ENCODE measurements around the gene PPOX.

PPOX gene

DNA sequence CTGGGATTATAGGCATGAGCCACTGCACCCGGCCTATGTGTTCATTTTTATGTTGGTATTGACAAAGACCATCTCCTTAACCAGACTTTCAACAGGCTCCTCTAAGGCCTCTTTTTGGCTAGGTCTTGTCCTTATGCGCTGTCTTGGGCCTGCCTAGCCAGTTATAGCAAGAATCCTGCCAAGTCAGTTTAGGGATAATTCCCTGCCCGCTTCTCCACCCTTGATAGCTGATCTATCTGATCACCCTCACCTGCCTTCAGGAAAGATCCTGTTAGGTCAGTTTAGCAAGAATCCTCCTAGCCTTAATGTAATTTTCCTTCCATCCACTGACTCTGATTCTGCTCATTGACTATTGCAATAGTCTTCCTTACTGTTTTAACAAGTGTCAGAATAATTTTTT, 13.5 kb downstream of the PPOX start:
- Histone ChIP-seq H3K9me3 (ENCODE audit: insufficient read depth, low read depth, low read length) (no peaks in the 10 kb centered on the region), H3K9ac (ENCODE audit: low read depth, low read length) (no peak overlapping the region), H3K36me3 (ENCODE audit: insufficient read depth, low read depth, low read length) (peaks cover 10% of the 10 kb centered on the region), H3K4me3 (ENCODE audit: low read length) (no peak overlapping the region), H3K4me1 (ENCODE audit: insufficient read depth, low read length) (peaks cover 6% of the 10 kb centered on the region; the same call in 1 of the 2 replicates), H3K27ac (ENCODE audit: low read length) (no peak overlapping the region), H3K27me3 (ENCODE audit: insufficient read depth, low read length) (no peaks in the 10 kb centered on the region)

GRCh38 chr1:161180639-161181038, 14.4 kb downstream of the PPOX start:
- no peak overlapping the region for H3K4me3 ChIP-seq (ENCODE audit: low read length)
- peaks cover 6% of the 10 kb centered on the region; the same call in 1 of the 2 replicates for H3K4me1 ChIP-seq (ENCODE audit: insufficient read depth, low read length)
- H3K27me3 ChIP-seq (ENCODE audit: insufficient read depth, low read length) = no peaks in the 10 kb centered on the region
- H3K27ac ChIP-seq (ENCODE audit: low read length) = no peak overlapping the region
- H3K9me3 ChIP-seq (ENCODE audit: insufficient read depth, low read depth, low read length) = no peaks in the 10 kb centered on the region
- peaks cover under 1% of the 10 kb centered on the region; the same call in 1 of the 2 replicates for H3K36me3 ChIP-seq (ENCODE audit: insufficient read depth, low read depth, low read length)
- H3K9ac ChIP-seq (ENCODE audit: low read depth, low read length) = no peak overlapping the region

GRCh38 chr1:161182214-161182613, 16.0 kb downstream of the PPOX start:
- no peaks in the 10 kb centered on the region for H3K27me3 ChIP-seq (ENCODE audit: insufficient read depth, low read length)
- H3K9ac ChIP-seq (ENCODE audit: low read depth, low read length) = no peak overlapping the region
- H3K4me3 ChIP-seq (ENCODE audit: low read length) = no peak overlapping the region
- H3K9me3 ChIP-seq (ENCODE audit: insufficient read depth, low read depth, low read length) = no peaks in the 10 kb centered on the region
- no peaks in the 10 kb centered on the region for H3K36me3 ChIP-seq (ENCODE audit: insufficient read depth, low read depth, low read length)
- peaks cover 6% of the 10 kb centered on the region; the same call in 1 of the 2 replicates for H3K4me1 ChIP-seq (ENCODE audit: insufficient read depth, low read length)
- H3K27ac ChIP-seq (ENCODE audit: low read length) = no peak overlapping the region

- H3K27ac ChIP-seq (ENCODE audit: low read length) = no peak overlapping the region
- no peaks in the 10 kb centered on the region for H3K36me3 ChIP-seq (ENCODE audit: insufficient read depth, low read depth, low read length)
- H3K9me3 ChIP-seq (ENCODE audit: insufficient read depth, low read depth, low read length) = no peaks in the 10 kb centered on the region
- no peaks in the 10 kb centered on the region for H3K27me3 ChIP-seq (ENCODE audit: insufficient read depth, low read length)
- no peak overlapping the region for H3K9ac ChIP-seq (ENCODE audit: low read depth, low read length)
- H3K4me3 ChIP-seq (ENCODE audit: low read length) = no peak overlapping the region
- H3K4me1 ChIP-seq (ENCODE audit: insufficient read depth, low read length) = no peaks in the 10 kb centered on the region
Observed at GRCh38 chr1:161185282-161185682, 19.1 kb downstream of the PPOX start.

- Histone ChIP-seq H3K4me3 (ENCODE audit: low read length) (no peak overlapping the region), H3K36me3 (ENCODE audit: insufficient read depth, low read depth, low read length) (no peaks in the 10 kb centered on the region), H3K27ac (ENCODE audit: low read length) (no peak overlapping the region), H3K4me1 (ENCODE audit: insufficient read depth, low read length) (no peaks in the 10 kb centered on the region), H3K9me3 (ENCODE audit: insufficient read depth, low read depth, low read length) (no peaks in the 10 kb centered on the region), H3K27me3 (ENCODE audit: insufficient read depth, low read length) (no peaks in the 10 kb centered on the region), H3K9ac (ENCODE audit: low read depth, low read length) (no peak overlapping the region)
Observed at GRCh38 chr1:161185732-161186311, 19.6 kb downstream of the PPOX start.

DNA sequence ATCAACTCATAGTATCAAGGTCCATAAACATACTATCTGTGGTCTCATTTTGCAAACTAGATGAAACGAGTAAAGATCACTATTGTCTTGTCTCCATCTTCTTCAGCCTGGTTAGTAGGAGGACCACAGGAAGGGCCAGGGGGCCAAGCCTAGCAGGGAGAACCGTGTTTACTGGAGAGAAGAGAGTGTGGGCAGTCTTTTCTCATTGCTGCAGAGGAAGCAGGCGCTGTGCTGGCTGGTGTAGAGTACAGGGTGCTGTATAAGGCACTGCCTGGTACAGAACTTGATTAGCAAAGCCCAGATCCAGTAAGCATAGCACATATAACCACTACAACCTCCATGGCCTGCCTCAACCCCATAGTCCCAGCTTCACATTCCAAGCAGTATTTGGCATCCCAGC, 21.1 kb downstream of the PPOX start:
- Histone ChIP-seq H3K9me3 (ENCODE audit: insufficient read depth, low read depth, low read length) (no peaks in the 10 kb centered on the region), H3K27ac (ENCODE audit: low read length) (no peak overlapping the region), H3K4me3 (ENCODE audit: low read length) (no peak overlapping the region), H3K9ac (ENCODE audit: low read depth, low read length) (no peak overlapping the region), H3K36me3 (ENCODE audit: insufficient read depth, low read depth, low read length) (no peaks in the 10 kb centered on the region; the same call in 1 of the 2 replicates), H3K4me1 (ENCODE audit: insufficient read depth, low read length) (no peaks in the 10 kb centered on the region), H3K27me3 (ENCODE audit: insufficient read depth, low read length) (no peaks in the 10 kb centered on the region)

DNA sequence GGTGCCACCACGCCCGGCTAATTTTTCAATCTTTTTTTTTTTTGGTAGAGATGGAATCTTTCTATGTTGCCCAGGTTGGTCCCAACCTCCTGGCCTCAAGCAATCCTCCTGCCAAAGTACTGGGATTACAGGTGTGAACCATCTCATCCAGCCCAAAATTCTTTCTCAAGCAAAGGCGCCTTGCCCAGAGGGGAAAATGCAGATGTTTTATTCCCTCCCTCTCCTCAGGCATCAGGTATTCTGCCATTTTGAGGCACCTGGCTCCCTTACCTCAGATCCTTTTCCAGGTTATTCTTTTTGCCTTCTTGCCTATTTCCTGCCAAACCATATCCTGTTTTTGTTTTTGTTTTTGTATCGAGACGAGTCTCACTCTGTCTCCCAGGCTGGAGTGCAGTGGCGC, 22.2 kb downstream of the PPOX start:
- H3K4me3 ChIP-seq (ENCODE audit: low read length) = no peak overlapping the region
- no peaks in the 10 kb centered on the region for H3K27me3 ChIP-seq (ENCODE audit: insufficient read depth, low read length)
- no peaks in the 10 kb centered on the region; the same call in 1 of the 2 replicates for H3K36me3 ChIP-seq (ENCODE audit: insufficient read depth, low read depth, low read length)
- no peaks in the 10 kb centered on the region for H3K9me3 ChIP-seq (ENCODE audit: insufficient read depth, low read depth, low read length)
- no peak overlapping the region for H3K27ac ChIP-seq (ENCODE audit: low read length)
- no peaks in the 10 kb centered on the region for H3K4me1 ChIP-seq (ENCODE audit: insufficient read depth, low read length)
- H3K9ac ChIP-seq (ENCODE audit: low read depth, low read length) = no peak overlapping the region

GRCh38 chr1:161189036-161189435, 22.8 kb downstream of the PPOX start:
- H3K4me3 ChIP-seq (ENCODE audit: low read length) = no peak overlapping the region
- H3K9ac ChIP-seq (ENCODE audit: low read depth, low read length) = no peak overlapping the region
- H3K27ac ChIP-seq (ENCODE audit: low read length) = no peak overlapping the region
- H3K36me3 ChIP-seq (ENCODE audit: insufficient read depth, low read depth, low read length) = no peaks in the 10 kb centered on the region; the same call in 1 of the 2 replicates
- no peaks in the 10 kb centered on the region for H3K4me1 ChIP-seq (ENCODE audit: insufficient read depth, low read length)
- no peaks in the 10 kb centered on the region for H3K27me3 ChIP-seq (ENCODE audit: insufficient read depth, low read length)
- H3K9me3 ChIP-seq (ENCODE audit: insufficient read depth, low read depth, low read length) = no peaks in the 10 kb centered on the region

- Histone ChIP-seq H3K9ac (ENCODE audit: low read depth, low read length) (no peak overlapping the region), H3K4me1 (ENCODE audit: insufficient read depth, low read length) (no peaks in the 10 kb centered on the region), H3K9me3 (ENCODE audit: insufficient read depth, low read depth, low read length) (no peaks in the 10 kb centered on the region), H3K4me3 (ENCODE audit: low read length) (no peak overlapping the region), H3K36me3 (ENCODE audit: insufficient read depth, low read depth, low read length) (no peaks in the 10 kb centered on the region; the same call in 1 of the 2 replicates), H3K27ac (ENCODE audit: low read length) (no peak overlapping the region), H3K27me3 (ENCODE audit: insufficient read depth, low read length) (no peaks in the 10 kb centered on the region)
Observed at GRCh38 chr1:161190962-161191521, 24.8 kb downstream of the PPOX start.

DNA sequence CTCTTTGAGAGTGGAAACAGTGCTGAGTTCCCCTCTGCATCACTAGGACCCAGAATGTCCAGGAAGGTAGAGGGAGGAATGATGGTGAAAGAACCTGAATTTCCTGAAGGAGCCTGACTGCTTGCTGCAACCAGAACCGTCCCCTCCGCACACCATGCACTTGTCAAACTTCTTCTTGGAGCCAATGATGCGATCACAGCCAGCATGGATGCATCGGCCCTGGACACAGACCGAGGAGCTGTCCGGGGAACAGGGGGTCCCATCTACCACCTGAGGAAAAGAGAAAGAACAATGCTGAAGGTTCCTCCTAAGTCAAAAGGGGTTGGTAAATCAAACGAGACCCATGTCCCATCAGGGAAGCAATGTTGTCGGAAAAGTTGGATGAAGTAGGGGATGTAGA, 25.7 kb downstream of the PPOX start:
- no peaks in the 10 kb centered on the region; the same call in 1 of the 2 replicates for H3K36me3 ChIP-seq (ENCODE audit: insufficient read depth, low read depth, low read length)
- H3K27ac ChIP-seq (ENCODE audit: low read length) = no peak overlapping the region

GRCh38 chr1:161192476-161193465, 26.5 kb downstream of the PPOX start:
- Histone ChIP-seq H3K9ac (ENCODE audit: low read depth, low read length) (no peak overlapping the region), H3K4me3 (ENCODE audit: low read length) (no peak overlapping the region), H3K27ac (ENCODE audit: low read length) (no peak overlapping the region), H3K4me1 (ENCODE audit: insufficient read depth, low read length) (peaks cover 12% of the 10 kb centered on the region), H3K27me3 (ENCODE audit: insufficient read depth, low read length) (no peaks in the 10 kb centered on the region), H3K36me3 (ENCODE audit: insufficient read depth, low read depth, low read length) (no peaks in the 10 kb centered on the region; the same call in 1 of the 2 replicates), H3K9me3 (ENCODE audit: insufficient read depth, low read depth, low read length) (no peaks in the 10 kb centered on the region)

More for the DNA sequence above, 25.7 kb downstream of the PPOX start:
- Histone ChIP-seq H3K4me1 (ENCODE audit: insufficient read depth, low read length) (peaks cover 6% of the 10 kb centered on the region), H3K4me3 (ENCODE audit: low read length) (no peak overlapping the region), H3K27me3 (ENCODE audit: insufficient read depth, low read length) (no peaks in the 10 kb centered on the region), H3K9ac (ENCODE audit: low read depth, low read length) (no peak overlapping the region), H3K9me3 (ENCODE audit: insufficient read depth, low read depth, low read length) (no peaks in the 10 kb centered on the region)
